ENCODE data around the gene ECI1. TPM values are rescaled to one million over a fixed set of nuclear protein-coding genes. Genes with fewer than 3 reads are reported as not detected.

ECI1 gene
- total and polyA plus RNA-seq, 2 experiments from 2014 or later = 118 to 143 TPM

DNA sequence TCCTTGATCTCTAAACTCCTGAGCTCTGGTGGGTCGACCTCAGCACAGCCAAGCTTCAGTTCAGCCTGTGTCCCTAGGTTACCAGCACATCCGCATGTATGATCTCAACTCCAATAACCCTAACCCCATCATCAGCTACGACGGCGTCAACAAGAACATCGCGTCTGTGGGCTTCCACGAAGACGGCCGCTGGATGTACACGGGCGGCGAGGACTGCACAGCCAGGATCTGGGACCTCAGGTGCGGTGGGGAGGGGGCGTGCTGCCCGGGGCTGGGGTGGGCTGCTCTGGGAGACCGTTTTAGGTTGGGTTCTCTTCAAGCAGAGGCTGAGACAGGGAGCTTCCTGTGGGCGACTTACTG lies 45.0 kb downstream of the ECI1 start:
- DNase-seq (ENCODE audit: low spot score) (no peak), ATAC-seq (no peak)
- peaks cover 19% of the 10 kb centered on the region for H3K27me3 Mint-ChIP-seq (ENCODE audit: insufficient read depth, low read depth, poor library complexity)
- H3K4me1 Mint-ChIP-seq = peaks cover 13% of the 10 kb centered on the region
- Histone ChIP-seq H3K4me1 (ENCODE audit: insufficient read depth) (peaks cover 4% of the 10 kb centered on the region; the same call in 1 of the 2 replicates), H3F3A (replicated peaks; ENCODE audit: low read depth) (peaks cover 9% of the 10 kb centered on the region; the same call in 1 of the 2 replicates), H3K79me2 (replicated peaks; ENCODE audit: insufficient read depth) (no peaks in the 10 kb centered on the region), H3K4me2 (peak overlapping the region; percentile 95), H3K9me2 (ENCODE audit: insufficient read depth) (no peaks in the 10 kb centered on the region), H3K27me3 (ENCODE audit: insufficient read depth) (peaks cover 9% of the 10 kb centered on the region; the same call in 1 of the 2 replicates), H3K4me3 (peak overlapping the region; percentile 95), H2AFZ (no peak overlapping the region), H3K27ac (ENCODE audit: low read depth) (no peak overlapping the region), H4K20me1 (replicated peaks; ENCODE audit: insufficient read depth) (no peaks in the 10 kb centered on the region), H3K36me3 (ENCODE audit: insufficient read depth) (no peaks in the 10 kb centered on the region)
- TF ChIP-seq ZNF331 (CRISPR knock-in tag; IDR thresholded peaks at IDR 0.05; ENCODE audit: low read depth) (no peak), STAT1 (IDR thresholded peaks at IDR 0.05; ENCODE audit: unreplicated experiment) (no peak), POLR2AphosphoS5 (IDR thresholded peaks at IDR 0.05; ENCODE audit: low read depth) (no peak), CREB1 (CRISPR knock-in tag; IDR thresholded peaks at IDR 0.05; ENCODE audit: low read depth) (no peak)
- TF ChIP-seq, protein P1, sequence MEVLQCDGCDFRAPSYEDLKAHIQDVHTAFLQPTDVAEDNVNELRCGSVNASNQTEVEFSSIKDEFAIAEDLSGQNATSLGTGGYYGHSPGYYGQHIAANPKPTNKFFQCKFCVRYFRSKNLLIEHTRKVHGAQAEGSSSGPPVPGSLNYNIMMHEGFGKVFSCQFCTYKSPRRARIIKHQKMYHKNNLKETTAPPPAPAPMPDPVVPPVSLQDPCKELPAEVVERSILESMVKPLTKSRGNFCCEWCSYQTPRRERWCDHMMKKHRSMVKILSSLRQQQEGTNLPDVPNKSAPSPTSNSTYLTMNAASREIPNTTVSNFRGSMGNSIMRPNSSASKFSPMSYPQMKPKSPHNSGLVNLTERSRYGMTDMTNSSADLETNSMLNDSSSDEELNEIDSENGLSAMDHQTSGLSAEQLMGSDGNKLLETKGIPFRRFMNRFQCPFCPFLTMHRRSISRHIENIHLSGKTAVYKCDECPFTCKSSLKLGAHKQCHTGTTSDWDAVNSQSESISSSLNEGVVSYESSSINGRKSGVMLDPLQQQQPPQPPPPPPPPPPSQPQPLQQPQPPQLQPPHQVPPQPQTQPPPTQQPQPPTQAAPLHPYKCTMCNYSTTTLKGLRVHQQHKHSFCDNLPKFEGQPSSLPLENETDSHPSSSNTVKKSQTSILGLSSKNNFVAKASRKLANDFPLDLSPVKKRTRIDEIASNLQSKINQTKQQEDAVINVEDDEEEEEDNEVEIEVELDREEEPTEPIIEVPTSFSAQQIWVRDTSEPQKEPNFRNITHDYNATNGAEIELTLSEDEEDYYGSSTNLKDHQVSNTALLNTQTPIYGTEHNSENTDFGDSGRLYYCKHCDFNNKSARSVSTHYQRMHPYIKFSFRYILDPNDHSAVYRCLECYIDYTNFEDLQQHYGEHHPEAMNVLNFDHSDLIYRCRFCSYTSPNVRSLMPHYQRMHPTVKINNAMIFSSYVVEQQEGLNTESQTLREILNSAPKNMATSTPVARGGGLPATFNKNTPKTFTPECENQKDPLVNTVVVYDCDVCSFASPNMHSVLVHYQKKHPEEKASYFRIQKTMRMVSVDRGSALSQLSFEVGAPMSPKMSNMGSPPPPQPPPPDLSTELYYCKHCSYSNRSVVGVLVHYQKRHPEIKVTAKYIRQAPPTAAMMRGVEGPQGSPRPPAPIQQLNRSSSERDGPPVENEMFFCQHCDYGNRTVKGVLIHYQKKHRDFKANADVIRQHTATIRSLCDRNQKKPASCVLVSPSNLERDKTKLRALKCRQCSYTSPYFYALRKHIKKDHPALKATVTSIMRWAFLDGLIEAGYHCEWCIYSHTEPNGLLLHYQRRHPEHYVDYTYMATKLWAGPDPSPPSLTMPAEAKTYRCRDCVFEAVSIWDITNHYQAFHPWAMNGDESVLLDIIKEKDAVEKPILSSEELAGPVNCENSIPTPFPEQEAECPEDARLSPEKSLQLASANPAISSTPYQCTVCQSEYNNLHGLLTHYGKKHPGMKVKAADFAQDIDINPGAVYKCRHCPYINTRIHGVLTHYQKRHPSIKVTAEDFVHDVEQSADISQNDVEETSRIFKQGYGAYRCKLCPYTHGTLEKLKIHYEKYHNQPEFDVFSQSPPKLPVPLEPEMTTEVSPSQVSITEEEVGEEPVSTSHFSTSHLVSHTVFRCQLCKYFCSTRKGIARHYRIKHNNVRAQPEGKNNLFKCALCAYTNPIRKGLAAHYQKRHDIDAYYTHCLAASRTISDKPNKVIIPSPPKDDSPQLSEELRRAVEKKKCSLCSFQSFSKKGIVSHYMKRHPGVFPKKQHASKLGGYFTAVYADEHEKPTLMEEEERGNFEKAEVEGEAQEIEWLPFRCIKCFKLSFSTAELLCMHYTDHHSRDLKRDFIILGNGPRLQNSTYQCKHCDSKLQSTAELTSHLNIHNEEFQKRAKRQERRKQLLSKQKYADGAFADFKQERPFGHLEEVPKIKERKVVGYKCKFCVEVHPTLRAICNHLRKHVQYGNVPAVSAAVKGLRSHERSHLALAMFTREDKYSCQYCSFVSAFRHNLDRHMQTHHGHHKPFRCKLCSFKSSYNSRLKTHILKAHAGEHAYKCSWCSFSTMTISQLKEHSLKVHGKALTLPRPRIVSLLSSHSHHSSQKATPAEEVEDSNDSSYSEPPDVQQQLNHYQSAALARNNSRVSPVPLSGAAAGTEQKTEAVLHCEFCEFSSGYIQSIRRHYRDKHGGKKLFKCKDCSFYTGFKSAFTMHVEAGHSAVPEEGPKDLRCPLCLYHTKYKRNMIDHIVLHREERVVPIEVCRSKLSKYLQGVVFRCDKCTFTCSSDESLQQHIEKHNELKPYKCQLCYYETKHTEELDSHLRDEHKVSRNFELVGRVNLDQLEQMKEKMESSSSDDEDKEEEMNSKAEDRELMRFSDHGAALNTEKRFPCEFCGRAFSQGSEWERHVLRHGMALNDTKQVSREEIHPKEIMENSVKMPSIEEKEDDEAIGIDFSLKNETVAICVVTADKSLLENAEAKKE (CRISPR knock-in tag; IDR thresholded peaks at IDR 0.05) = no peak
- H3K4me3 Mint-ChIP-seq = peak overlapping the region; percentile 84
- peaks cover 14% of the 10 kb centered on the region for H3K36me3 Mint-ChIP-seq (ENCODE audit: low read depth)
- H3K27ac Mint-ChIP-seq = no peak overlapping the region
- no peaks in the 10 kb centered on the region for H3K9me3 Mint-ChIP-seq

DNA sequence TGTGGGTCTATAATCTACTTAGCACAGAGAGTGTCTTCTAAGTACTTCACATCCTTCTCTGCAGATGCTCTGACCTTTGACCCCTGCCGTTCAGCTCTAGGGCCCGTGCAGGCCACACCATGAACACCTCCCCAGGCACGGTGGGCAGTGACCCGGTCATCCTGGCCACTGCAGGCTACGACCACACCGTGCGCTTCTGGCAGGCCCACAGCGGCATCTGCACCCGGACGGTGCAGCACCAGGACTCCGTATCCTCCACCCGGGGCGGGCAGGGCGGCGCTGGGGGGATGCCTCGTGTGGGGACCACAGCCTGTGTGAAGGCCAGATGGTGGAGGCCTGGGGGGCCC lies 45.4 kb downstream of the ECI1 start:
- Histone ChIP-seq H3K4me2 (peak overlapping the region; percentile 95), H3K9me2 (ENCODE audit: insufficient read depth) (no peaks in the 10 kb centered on the region), H4K20me1 (replicated peaks; ENCODE audit: insufficient read depth) (no peaks in the 10 kb centered on the region), H3K27me3 (ENCODE audit: insufficient read depth) (peaks cover 10% of the 10 kb centered on the region; the same call in 1 of the 2 replicates), H2AFZ (no peak overlapping the region; the same call in 1 of the 2 replicates), H3K27ac (ENCODE audit: low read depth) (no peak overlapping the region), H3K4me3 (peak overlapping the region; percentile 95), H3F3A (replicated peaks; ENCODE audit: low read depth) (peaks cover 4% of the 10 kb centered on the region; the same call in 1 of the 2 replicates), H3K36me3 (ENCODE audit: insufficient read depth) (no peaks in the 10 kb centered on the region), H3K79me2 (replicated peaks; ENCODE audit: insufficient read depth) (no peaks in the 10 kb centered on the region), H3K4me1 (ENCODE audit: insufficient read depth) (peaks cover 4% of the 10 kb centered on the region; the same call in 1 of the 2 replicates)
- DNase-seq (ENCODE audit: low spot score) (no peak), ATAC-seq (peak; percentile 28)
- peaks cover 19% of the 10 kb centered on the region for H3K27me3 Mint-ChIP-seq (ENCODE audit: insufficient read depth, low read depth, poor library complexity)
- H3K27ac Mint-ChIP-seq = no peak overlapping the region
- peaks cover 13% of the 10 kb centered on the region for H3K4me1 Mint-ChIP-seq
- H3K4me3 Mint-ChIP-seq = peak overlapping the region; percentile 84
- H3K36me3 Mint-ChIP-seq (ENCODE audit: low read depth) = peaks cover 14% of the 10 kb centered on the region
- no peaks in the 10 kb centered on the region for H3K9me3 Mint-ChIP-seq
- TF ChIP-seq ZNF331 (CRISPR knock-in tag; IDR thresholded peaks at IDR 0.05; ENCODE audit: low read depth) = no peak
- TF ChIP-seq CREB1 (CRISPR knock-in tag; IDR thresholded peaks at IDR 0.05; ENCODE audit: low read depth) = no peak
- TF ChIP-seq POLR2AphosphoS5 (IDR thresholded peaks at IDR 0.05; ENCODE audit: low read depth) = no peak
- no peak for TF ChIP-seq EZH2phosphoT487 (IDR thresholded peaks at IDR 0.05; ENCODE audit: unreplicated experiment)
- TF ChIP-seq, protein P1 (CRISPR knock-in tag; IDR thresholded peaks at IDR 0.05) = no peak

All from GM23338 (cell line).